Fibroblast of peridontal ligament (primary cell): Measurements from ENCODE around the gene MED20.
A peak's percentile ranks its signal among the peaks of the same experiment; 100 is the strongest.

Experiments used
- DNase-seq: peaks from one replicate; pipeline ENCODE4 v3.0.0-alpha.2; 2010; ENCODE audit errors: extremely low read depth

The MED20 gene

DNA sequence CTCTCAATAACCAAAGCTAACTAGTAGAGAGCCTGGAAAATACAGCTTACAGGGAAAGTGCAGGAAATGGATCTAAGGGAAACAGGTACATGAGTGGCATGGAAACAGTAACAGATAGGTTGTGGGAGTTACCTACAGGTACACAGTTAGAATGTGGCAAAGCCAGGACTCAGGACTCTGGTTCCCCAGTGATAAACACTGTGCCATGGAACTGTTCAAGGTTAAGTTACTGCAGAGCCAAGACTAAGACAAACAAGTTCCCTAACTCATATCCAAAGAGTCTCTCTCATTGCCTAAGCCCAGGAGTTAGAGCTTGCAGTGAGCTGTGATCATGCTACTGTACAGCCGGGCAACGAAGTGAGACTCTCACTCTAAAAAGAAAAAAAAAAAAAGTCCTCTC is 6.6 kb downstream of the MED20 start:
- DNase-seq, result no peak

DNA sequence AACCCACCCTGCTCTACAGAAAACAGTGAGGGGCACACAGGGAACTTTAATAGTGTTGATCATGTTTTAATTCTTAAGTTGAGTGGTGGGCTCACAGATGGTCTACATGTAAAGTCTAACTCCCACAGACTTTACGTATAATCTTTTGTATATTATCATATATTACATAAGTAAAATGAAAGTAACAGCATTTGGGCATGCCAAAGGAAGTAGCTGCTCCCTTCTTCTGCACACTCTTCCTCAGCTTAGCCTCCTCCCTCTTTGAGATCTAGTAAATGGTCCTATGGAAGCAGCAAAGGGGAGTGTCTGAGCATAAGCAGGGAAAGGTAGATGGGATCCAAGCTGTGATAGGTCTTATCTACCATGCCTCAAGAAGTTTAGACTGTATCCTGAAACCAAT is 11.2 kb downstream of the MED20 start:
- no peak for DNase-seq

DNA sequence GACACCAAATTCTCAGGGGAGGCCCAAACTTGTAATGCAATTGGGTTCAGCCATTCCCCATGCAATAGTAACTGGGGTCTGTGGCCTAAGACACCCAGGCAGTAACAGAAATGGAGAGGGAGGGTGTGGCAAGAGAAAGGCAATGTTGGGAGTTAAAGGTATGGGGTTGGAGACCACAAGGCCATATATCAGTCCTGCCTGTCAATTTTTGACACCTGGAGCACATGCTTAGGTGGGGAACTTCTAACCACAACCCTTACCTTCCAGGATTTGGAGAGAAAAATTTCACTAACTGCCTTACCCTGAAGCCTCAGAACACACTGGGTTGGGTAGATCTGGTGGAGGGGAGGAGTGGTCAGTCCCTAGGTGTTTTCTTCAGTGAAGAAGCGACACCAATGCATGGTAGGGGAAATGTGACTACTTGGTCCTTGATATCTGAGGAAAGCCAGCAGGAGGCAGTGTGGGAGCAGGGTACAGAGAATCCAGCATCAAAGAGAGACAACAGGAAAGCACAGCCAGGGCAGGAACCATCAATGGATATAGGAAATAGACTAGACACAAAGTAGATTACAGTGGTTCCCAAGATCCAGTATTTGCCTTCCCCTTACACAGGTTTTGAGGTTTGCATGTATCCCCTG is 18.9 kb downstream of the MED20 start:
- DNase-seq, result peak; percentile 9

DNA sequence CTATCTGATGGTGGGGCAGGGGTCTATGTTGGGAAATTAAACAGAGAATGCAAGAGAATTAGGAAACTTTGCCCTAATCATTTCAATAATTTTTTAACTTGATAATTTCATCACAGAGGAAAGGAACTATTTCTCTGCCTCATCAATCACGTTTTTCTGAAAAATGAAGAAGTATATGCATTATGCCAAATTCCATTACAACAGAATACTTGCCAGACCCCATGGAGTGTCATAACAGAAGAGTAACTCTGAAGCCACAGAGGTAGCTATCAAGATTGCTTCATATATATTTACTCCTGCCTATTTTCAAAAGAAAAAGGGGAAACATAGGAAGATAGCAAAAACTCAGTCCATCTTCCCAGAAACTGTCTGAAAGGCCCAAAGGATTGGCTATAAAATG is 20.1 kb downstream of the MED20 start:
- DNase-seq, result no peak

DNA sequence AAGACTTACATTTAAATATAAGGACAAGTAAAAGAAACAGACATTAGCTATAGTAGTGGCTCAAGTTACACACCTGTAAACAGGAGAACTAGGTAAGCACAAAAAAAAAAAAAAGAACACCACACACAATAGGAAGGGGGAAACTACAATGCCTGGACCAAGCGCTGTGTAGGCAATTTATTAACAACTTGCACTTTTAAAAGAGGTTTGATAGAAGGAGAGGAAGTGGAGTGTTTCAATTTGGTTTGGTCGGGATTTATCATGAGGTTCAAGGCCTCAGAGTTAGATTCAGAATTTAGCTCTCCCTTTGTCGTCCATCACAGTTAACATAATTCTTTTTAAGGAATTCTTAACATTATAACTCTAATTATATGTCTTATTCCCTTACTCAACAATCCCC is 24.7 kb downstream of the MED20 start:
- no peak for DNase-seq

DNA sequence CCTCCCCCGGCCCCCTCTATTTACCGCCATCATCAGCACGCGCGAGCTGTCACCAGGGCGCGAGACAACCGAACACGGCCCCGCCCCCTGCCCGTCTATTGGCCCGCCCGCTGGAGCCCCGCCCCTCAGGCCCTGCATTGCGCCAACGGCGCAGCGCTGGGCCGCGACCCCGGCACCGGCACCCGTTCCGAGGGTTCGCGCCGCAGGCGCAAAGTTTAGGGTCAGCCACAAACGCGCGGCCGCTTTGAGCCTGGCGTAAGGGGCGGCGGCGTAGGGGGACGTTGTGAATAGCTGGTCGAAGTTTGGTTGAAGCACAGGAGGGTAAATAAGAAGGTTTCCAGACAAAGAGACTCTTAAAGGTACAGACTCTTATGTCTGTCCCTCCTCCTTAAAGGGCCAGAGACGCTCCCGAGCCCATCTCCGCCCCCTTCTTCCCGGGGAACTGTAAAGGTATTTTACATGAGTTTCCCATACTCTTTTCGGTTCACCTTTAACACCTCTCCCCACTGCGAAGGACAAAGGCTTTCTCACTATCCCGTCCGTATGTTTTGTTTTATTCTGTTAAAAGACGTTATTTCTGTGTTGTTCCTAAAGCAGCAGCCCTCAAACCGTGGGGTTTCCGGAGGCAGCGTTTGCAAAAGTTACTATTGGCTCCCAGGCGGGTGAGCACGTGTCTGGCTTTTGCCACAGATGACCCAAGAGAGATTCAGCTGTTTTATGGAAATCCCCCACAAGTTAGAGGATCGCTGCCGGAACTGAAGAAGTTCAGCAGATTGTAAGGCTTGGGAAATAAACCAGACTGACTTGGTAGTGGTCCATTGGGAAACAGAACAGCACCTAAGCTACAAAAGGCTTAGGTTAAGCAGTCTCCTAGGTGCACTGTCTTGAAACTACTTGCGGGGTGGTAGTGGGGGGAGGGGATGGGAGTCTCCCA is 25.4 kb downstream of the MED20 start, which contains the start of gene USP49:
USP49 (minus strand) TSS at position 76 of the 934 bp plus-strand sequence. CDS start 88,392 bp downstream, outside the sequence.
- DNase-seq, result peak; percentile 81

DNA sequence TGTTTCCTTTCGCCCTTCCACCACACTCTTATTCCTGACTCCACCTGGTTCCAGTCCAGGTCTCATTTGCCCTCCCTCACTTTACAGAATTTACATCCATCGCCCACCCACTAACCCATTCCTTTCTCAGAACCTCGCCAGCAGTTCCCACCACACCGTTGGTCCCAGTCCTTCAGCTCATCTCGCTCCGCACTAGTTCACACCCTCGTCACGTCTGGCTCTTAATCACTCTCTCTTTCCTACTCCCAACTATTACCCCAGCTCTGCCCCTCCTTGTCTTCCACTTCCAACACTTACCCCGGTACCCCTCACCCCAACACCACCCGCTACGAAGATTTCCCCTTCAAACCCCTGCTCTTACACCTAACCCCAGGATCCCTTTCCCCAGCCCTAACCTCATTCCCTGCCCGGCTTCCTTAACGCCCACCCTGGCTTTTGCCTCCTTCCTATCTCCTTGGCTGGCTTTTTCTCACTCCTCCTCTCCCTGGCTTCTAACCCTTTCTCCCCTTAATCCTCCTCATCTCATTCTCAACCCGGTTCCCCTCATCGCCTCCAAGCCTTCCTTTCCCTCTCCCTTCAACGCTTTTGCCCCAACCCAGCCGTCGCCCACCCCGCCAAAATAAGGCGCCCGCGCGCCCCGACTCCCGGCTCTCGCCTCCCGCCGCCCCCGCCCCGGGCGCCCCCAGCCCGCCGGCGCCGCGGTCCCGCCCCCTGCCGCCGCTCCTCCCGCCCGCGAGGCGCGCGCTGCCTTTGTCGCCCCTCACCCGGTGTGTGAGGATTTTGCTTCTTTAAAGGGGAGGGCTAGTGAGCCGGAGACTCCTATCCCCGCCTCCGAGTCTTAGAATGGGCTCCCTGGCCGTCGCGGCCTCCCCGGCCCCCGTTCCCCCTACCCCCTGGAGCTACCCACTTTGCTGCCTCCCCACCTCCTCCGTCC is 26.3 kb downstream of the MED20 start:
- DNase-seq, result no peak

DNA sequence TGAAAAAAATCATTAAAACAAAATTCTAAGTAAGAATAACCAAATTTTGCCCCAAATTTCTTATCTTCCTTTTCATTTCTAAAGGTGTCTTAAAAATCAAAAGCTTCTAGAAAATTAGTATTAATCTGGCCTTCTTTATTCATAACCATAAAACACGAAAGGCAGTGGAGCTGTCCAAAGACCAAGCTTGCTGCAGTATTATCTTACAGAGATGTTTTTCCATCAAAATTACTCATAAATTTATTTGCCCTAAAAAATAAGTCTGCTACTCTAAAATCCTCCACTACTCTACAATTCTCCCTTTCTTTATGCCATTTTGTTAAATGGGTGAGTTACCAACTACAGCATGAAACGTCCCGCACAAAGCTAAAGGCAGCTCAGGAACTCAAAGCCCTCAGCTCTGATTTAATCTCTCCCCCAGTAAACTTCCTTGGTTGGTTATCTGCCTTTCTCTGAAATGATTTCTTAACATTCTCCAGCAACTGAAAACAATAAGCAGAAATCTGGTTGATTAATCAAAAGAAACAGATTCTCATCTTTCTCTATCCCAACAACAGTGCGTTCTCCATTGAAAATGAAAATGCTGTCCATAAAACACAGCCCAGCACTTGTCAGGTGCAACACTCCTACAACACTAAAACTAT is 27.9 kb downstream of the MED20 start:
- DNase-seq, result no peak

DNA sequence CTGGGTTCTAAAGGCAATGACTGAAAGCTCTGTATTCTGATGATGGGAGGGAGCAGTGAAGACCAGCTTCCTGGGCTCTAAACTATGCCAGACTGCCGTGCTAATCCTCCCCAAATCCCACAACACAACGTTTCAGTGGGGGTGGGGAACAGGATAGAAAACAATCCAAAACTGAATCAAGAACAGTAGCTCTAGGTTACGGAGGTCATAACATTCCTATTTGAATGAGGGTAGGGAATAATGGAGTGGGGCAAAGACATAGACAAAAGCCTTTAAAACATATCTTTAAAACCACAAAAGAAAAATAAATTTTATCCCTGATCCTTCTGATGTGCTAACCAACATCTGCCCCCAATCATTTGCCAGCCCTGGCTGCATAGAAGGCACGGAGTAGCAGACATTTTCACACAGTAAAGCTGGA is 33.6 kb downstream of the MED20 start:
- DNase-seq, result peak; percentile 51

DNA sequence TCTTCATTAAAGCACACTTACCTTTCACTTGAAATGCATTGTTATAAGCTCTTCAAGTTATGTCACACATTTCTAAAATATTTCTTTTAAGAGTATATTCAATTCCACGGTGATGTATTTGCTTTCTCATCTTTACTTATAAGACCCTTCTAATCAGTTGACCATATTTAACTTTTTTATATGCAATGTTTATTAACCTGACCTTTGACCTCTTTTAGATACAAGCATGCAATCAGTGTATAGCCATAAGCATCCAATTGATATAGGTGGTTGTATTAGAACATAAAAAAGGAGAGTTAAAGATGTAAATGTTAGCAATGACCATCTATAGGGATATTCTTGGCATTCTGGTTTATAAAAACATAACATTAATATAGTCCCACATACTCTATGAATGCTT is 35.0 kb downstream of the MED20 start:
- DNase-seq, result no peak

DNA sequence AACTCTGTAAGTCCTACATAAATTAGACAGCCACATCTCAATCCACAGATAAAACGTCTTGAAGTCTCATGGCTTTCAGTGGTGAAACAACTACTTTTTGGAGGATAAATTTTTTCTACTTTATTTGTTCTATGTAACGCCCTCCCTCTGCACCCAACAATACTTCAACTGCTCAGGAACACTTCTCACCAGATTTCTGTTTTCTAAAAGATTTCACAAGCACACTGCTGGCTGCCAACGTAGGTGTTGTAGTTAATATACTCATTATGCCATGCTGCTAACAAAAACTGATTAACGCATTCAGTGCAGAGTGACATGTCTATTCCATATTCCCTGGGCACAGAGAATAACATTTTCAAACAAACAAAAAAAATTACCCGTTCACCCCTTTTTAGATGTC is 36.0 kb downstream of the MED20 start:
- DNase-seq, result no peak

DNA sequence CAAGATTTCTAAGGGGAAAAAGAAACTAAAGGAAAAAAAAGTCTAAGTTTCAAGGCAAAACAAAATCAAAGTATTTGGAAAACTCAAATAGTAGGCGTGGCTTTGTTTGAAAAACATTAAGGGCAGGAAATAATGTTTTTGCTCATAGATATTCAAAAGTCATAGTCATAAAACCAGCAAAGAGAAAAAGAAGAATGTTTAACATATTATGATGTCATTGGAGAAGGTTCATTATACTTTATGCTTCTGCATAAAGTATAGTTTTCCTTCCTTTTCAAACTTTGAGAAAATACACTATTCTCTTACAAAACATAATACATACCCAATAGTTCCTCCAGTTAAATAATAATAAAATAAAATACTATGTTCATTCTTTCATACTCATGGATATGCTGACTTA is 39.4 kb downstream of the MED20 start:
- DNase-seq, result no peak

DNA sequence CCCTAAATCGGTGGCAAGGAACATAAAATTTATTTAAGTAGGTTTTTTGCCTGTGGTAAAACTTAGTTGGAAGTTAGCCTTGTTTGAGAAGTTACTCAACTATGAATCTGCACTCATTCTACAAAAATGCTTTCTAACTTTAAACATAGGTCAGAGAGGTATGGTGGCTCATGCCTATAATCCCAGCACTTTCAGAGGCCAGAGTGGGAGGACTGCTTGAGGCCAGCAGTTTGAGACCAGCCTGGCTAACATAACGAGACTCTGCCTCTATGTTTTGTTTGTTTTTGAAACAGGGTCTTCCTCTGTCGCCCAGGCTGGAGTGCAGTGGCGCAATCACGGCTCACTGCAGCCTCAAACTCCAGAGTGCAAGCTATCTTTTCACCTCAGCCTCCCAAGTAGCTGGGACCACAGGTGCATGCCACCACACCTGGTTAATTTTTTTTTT is 42.0 kb downstream of the MED20 start:
- DNase-seq, result peak; percentile 86

DNA sequence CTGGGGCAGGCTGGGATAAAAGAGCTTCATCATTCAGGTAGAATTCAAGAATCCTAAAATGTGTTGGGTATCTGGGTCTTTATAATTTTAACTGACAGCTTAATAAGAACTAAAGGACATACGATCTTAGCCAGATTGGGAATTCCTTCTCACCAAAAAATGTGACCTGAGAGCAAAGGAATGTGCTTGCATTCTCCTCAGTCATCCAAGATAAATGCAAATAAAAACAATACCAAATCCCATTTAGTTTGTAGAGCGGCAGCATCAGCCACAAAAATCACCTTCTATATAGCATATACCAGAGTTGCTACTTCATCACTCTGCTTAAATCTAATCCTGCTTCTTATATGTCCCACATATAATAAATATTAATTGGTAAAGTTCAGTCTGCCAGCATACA is 42.7 kb downstream of the MED20 start:
- peak; percentile 47 for DNase-seq

DNA sequence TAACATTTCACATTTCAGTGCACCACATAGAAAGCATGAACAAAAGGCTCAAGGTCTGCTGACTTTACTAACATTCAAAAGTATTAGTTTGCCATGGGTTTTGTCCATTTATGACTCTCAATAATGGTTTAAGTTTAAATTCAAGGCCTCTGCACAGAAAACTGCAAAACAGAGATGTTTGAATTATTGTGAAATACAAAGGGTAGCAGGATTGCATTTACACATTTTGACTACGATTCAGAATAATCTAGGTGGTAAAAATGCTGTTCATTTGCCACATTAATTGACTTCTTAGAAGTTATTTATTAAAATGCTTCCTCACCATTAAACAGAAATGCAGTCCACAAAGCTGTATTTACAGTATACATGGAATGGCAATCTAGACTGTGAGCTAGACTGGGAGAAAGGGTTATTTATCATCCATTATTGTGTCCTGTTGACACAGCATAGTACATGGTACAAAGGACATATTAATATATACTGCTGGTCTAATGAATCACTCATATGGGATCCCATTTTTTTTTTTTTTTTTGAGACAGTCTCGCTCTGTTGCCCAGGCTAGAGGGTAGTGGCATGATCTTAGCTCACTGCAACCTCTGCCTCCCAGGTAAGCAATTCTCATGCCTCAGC is 43.8 kb downstream of the MED20 start:
- no peak for DNase-seq

DNA sequence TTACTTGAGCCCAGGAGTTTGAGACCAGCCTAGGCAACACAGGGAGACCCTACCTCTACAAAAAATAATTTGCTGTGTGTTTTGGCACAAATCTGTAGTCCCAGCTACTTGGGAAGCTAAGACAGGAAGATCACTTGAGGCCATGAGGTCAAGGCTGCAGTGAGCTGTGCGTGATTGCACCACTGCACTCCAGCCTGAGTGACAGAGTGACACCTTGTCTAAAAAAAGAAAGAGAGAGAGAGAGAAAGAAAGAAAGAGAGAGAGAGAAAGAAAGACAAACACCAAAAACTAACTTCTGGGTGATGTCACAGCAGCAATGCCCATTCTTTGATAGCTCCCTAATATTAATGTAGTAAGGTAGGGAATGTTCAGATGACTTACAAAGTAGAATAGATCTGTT is 46.2 kb downstream of the MED20 start:
- no peak for DNase-seq

DNA sequence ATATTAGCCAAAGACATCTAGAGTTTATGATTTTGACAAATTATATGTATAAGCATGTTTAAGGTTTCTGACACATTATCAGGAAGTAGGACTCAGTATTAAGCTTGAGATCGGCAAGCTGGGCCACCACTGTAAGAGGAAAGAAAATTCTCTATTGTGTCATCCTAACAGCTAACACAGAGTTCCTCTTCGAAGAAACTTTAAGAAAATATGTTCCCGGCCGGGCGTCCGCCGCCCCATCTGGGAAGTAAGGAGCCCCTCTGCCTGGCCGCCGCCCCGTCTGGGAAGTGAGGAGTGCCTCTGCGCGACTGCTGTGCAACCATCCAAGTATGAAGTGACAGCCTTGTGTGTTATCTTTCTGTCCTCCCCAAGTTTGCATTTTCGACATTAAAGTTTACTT is 48.8 kb downstream of the MED20 start:
- no peak for DNase-seq

DNA sequence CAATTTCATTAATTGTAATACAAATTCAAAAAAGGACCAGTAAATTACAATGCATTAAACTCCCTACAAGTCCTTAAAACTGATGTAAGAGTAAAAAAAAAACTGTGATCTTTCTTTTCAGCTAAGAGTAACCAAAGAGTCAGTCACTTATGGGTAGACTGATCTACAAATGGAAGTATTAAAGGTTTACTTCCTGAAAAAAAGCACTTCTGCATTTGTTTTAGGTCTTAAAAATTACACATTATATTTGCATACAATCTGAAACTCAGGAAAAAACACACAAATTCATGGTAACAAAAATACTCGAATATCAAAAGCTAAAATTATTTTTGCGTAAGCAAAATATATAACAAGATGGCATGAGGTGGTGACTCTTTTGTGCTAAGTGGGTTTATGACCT is 49.2 kb downstream of the MED20 start:
- DNase-seq, result no peak

DNA sequence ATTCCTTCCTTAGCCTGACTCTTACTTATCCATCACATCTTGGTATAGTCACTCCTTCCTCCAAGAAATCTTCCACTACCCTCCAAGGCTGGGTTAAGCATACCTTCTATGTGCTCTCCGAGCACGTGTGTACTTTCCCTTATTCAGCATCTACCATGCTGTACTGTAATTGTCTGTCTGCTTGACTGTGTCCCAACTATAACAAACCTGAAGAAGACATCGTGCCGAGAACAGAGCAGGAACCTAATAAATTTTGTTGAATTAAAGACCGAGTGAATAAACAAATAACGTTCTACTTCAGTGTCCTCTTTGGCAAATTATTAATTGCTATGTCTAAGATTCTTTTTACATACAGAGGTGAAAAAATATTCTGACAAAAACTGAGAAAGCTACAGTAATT is 61.6 kb downstream of the MED20 start:
- no peak for DNase-seq

DNA sequence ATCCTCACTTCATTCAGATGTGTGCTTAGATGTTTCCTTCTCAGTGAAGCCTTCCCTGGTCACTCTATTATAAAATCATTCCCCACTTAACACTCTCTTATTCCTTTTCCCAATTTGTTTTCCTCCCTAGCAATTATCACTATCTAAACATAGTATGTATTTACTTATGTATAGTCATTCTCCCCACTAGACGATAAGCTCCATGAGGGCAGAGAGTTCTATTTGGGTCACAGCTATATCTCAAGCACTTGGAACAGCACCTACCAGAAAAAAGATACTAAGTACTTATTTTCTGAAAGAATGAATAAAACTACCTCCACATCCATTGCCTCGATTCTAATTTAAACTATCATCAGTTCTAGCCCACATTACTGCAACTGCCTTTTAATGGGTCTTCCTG is 62.2 kb downstream of the MED20 start:
- DNase-seq, result no peak
